Fibroblast of skin of left quadriceps (primary cell): Measurements from ENCODE around the gene ASAP2.
A peak's percentile ranks its signal among the peaks of the same experiment; 100 is the strongest.

ENCODE experiments used
- DNase-seq, 2 experiments: peaks; one replicate each; pipeline ENCODE4 v3.0.0-alpha.2; 2013; ENCODE audit warnings: low read depth in 2 of 2

ASAP2 gene

DNA sequence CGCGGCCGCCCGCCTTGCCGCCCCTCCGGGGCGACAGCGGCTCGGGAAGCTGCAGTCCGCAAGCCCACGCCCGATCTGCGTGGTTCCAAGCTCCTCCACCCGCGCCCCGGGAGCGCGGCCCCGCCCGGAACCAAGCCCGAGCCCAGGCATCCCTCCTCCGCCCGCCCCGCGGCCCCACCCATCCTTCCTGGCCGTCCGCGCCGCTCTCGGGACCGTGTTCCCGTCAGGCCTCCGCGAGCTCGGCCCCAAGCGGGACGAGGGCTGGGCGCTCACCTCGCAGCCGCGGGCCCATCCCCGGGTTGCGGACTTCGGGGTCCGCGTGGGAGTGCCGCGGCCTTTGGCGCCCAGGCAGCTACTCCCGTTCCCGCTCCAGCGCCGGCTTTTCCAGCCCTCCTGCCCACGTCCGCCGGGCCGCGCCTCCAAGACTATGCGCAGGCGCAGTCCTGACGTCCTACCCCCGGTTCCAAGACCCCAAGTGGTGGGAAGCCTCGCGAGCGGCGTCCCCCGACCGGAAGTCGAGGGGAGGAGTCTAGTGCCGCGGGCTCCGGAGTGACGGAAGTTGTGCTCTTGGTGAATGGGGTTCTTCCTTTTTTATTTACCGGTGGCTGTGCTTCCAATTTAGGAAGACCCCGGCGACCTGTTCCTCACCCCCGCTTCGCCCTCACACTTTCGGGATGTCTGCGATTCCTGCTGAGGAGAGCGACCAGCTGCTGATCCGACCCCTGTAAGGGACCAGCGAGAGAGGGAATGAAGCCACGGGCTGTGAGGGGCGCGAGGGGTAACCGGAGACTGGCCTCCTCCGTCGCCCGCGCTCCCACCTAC lies 216.7 kb downstream of the ASAP2 start, which contains the start of the genes CPSF3 and ITGB1BP1:
CPSF3 (plus strand) TSS at position 555 of the 822 bp plus-strand sequence; CDS start at position 675, 120 bp downstream.
ITGB1BP1 (minus strand) TSS at position 429 of the 822 bp plus-strand sequence. CDS start 4,831 bp downstream, outside the sequence.
- DNase-seq = peak; percentile 96

DNA sequence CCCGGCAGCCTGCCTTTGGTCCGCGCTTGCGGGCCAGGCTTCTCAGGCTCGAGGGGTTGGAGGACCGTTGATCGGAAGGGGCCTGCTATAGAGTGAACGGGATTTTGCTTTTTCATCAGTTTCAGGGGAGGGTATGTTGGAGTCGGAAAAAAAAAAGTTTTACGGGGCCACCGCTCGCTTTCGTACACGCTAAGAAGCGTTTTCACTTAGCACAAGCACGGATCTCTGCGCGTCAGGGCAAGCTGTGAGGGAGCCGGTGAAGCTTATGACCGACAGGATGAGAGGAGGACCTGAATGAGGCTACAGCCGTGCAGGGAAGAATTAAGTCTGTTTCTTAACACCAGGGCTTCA lies 217.3 kb downstream of the ASAP2 start:
- no peak for DNase-seq

DNA sequence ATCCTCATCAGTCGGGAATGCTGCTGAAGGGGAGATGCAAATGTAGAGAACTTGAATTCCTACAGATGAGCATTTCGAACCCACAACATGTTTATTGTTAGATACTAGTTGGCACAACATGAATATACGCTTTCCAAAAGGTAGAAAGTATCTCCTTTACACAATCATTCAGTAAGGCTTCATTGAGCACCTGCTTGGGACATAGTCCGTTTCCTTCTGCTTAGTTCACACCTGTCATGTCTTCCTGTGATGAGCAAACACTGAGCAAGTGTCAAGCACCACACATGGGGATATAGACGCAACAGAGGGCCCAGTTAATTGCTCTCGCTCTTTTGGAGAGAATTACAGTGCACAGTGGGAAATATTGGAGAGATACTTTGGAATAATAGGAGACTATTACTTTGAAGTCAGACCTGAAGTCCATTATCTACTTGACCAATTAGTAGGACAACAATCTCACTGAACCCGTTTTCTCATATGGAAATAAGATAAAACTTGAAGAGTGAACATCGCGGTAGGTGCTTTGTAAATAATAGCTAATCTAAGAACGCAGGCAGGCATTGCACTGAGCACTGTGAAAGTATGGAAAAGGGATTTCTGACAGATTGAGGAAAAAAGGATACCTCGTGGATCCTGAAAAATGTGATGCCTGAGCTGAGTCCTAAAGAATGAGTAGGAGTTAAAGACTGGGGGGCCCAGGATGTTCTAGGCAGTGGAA lies 218.0 kb downstream of the ASAP2 start:
- no peak for DNase-seq

DNA sequence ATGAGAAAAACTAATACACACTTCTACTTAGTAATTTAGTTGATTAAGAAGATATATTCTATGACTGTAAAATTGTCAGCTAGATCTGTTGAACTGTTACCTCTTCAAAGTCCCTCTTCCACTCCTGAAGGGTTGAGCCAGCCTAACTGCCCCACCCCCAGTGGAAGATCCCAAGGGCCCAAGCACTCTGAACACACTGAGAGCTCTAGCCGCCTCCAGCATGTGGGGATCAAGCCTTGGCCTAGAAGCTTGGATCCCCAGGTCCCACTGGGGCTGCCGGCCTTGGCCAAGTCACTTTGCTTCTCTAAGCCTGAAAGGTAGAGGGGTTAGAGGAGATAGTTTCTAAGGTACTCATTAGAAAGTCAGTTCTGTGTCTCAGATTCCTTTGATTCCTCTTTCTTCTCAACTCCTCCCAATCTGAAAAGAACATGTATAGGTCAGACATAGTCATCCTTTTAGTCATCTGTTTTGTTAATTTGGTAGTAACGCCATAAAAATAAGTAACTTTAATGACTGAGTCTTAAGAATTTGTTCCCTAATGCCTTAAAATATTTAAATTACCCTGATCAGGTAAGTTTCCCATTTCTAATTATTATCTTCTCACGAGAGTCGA lies 222.5 kb downstream of the ASAP2 start:
- DNase-seq = no peak

DNA sequence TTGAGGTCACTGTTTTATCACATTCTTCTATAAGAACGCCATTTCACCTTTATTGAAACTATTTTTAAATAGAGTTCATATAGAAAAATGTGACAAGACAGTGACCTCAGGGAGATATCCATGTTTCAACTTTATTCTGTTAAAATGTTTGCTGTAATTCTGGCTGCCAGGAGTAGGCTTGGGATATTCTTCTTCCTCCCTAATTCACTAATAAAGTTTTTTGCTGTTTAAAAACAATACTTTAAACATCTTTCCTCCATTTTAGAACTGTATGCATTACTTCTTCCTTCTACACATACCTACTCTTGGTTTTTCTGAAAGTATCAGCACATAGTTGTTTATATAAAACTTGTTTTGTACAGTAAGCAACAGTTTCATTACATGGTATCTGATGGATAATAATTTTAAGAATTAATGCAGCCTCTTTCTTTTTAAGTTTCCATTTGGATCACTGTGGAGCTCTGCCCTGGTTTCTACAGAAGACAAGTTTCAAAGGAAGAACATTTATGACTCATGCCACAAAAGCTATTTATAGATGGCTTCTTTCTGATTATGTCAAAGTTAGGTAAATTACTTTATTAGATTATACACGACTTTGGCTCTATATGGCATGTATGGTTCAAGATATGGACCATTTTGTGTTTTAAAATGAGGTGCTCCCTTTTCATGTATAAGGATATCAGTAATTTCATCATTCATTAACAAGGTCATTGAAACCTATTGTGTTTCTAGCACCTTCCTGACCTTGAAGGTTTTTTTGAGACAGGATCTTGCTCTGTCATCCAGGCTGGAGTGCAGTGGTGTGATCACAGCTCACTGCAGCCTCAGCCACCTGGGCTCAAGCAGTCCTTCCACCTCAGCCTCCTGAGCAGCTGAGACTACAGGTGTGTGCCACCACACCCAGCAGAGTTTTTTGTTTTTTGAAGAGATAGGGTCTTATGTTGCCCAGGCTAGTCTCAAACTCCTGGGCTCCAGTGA lies 224.0 kb downstream of the ASAP2 start:
- no peak for DNase-seq

DNA sequence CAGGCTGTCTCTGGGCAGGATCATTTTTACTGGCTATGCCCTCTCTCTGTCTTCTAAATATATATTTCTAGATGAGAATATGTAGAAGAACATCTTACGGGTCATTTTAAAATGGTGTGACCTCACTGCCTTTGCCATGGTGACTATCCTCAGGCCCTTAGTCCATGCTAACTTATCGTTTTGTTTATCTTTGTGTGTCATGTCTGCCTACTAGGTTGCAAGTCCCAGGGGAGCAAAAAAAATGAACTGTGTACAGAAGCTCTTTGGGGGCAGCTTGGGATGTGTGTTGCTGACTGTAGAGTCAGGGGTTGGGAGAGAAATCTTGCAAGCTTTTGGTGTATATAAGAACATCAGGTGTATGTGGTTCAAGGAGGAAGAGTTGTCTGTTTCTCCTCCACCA lies 227.9 kb downstream of the ASAP2 start:
- no peak for DNase-seq

DNA sequence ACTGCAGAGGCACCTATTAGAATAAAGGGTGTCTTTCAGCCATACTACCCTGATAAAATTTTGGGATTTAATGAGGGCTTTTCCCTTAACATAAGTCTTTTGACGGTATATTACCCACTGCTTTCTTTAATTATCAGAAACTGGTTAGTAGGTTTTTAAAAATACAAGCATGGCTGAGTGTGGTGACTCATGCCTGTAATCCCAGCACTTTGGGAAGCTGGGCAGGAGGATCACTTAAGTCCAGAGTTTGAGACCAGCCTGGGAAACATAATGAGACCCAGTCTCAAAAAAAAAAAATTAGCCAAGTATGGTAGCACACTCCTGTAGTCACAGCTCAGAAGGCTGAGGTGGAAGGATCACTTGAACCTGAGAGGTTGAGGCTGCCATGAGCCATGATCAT lies 232.9 kb downstream of the ASAP2 start:
- DNase-seq = no peak

DNA sequence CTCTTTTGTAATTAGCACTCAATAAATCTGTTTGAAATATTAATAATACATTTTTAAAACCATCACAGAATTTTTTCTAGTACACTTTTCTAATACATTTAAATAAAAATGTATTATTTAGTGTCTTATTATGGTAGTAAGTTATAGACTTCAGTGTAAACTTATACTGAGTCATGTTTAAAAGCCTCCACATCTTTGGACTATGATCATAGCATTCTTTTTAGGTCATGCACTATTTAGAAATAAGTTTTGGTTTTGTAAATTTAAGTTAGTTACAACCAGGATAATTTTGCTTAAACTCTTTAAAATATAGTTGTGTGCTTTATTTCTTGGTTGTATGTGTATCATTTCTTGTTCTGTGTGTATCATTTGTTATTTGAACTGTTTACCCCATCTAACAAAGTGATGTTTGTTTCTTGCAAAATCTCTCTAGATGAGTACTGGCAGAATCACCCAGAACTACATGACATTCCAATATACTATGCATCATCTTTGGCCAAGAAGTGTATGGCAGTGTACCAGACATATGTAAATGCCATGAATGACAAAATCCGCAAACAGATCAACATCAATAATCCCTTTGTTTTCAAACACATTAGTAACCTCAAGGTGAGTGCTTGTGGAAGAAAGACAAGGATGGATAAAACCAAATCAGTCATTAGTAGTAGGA lies 233.6 kb downstream of the ASAP2 start:
- DNase-seq = no peak

DNA sequence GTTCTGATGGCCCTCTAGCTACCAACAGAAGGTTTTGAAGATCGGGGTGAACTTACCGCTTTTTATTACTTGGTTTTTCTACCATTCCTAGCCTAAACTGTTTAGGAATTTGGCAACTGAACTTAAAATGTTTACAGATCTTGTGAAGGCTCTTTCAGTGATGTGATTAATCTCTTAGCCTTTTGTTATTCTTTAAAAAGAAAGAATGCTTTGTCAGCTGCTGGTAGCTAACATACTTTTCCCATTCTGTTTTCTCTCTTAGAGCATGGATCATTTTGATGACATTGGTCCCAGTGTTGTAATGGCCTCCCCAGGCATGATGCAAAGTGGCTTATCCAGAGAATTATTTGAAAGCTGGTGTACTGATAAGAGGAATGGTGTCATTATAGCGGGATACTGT lies 234.9 kb downstream of the ASAP2 start:
- DNase-seq = no peak

DNA sequence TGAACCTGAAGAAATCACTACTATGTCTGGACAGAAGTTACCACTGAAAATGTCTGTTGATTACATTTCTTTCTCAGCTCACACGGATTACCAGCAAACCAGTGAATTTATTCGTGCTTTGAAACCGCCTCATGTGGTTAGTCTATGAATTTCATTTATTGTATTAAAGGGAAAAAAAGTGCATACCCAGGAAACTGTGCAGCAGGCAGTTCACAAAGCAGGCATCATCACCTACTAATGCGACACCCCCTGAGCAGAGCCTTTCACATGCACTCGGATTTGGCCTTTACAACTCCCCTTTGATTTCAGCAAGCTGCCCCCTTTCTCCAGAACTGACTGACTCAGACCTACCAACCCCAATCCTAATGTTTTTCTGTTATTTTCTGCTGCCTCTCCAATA lies 236.9 kb downstream of the ASAP2 start:
- DNase-seq = no peak

DNA sequence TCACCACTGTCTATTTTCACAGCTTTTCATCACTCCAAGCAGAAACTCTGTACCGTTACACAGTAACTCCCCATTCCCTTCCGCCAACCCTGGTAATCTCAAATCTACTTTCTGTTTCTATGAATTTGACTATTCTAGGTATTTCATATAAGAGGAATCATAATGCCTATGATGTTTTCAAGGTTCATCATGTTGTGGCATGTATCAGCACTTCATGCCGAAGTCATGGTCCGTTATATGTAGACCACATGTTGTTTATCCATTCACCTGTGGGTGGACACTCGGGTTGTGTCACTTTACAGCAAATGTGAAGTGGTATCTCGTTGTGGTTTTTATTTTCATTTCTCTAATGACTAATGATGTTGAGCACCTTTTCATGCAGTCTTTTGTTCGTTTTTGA lies 238.5 kb downstream of the ASAP2 start:
- no peak for DNase-seq

DNA sequence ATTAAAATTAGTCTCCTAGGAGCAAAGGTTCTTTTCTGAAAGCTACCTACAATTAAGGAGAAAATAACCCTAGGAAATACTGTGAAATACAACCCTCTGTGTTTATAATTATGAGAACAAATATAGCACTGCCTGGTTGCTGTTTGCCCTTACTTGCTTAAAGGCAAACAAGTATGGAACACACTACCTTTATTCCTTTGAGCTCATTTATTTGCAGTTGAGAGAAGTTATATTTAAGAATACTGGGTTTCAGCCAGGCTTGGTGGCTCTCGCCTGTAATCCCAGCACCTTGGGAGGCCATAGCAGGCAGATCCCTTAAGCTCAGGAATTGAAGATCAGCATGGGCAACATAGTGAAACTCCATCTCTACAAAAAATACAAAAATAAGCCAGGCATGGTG lies 244.6 kb downstream of the ASAP2 start:
- DNase-seq = no peak
